H1 (cell line): ENCODE results near the gene FAM53B. TPM values are rescaled to one million over a fixed set of nuclear protein-coding genes. Genes with fewer than 3 reads are reported as not detected.

Source experiments
- HDAC6 ChIP-seq: IDR thresholded peaks from one replicate; pipeline ENCODE4 v1.7.1; 2012; ENCODE audit warnings: low read depth, mild to moderate bottlenecking, inconsistent platforms, low read length, moderate library complexity
- KDM4A ChIP-seq: IDR thresholded peaks from one replicate; pipeline ENCODE4 v1.7.1; 2012; ENCODE audit warnings: low read depth, mild to moderate bottlenecking, moderate library complexity, low read length, inconsistent platforms; ENCODE audit not compliant: severe bottlenecking
- SIX5 ChIP-seq: IDR thresholded peaks from 2 replicates; pipeline ENCODE4 v1.6.1; 2011; ENCODE audit warnings: mild to moderate bottlenecking, low read depth, low read length
- polyA plus RNA-seq, 7 experiments: library from polyadenylated mRNA; depleted of rRNA in 3 of 7; stranded (reverse) in 5 of 7; unstranded in 2 of 7; fragments of >200 nt in 5 of 7; fragments of 200-250 nt in 2 of 7; gene quantifications; 1 replicate in 5 of 7; 2 replicates in 1 of 7; 4 replicates in 1 of 7; pipeline versions ENCODE4 v1.2.1 to v1.2.3, GENCODE V29; 2011 to 2013; ENCODE audit warnings: missing spikeins in 2 of 7, mixed read lengths in 2 of 7
- total RNA-seq: library from RNA; stranded (reverse); fragmentation: NEBNext Ultra II Directional; extraction: Animal tissue kit (Norgen Biotek cat#: 25700); gene quantifications from 2 replicates; pipeline ENCODE4 v1.2.1, GENCODE V29; 2021

The FAM53B gene
- total and polyA plus RNA-seq, 2 of the 8 experiments (the other 6 are each of a cell fraction or from before 2014, with no cell fraction given), result 5.3 to 14.4 TPM

GRCh38 chr10:124665980-124666379, 78.2 kb downstream of the FAM53B start (continued):
- TF ChIP-seq KDM4A (no peak), HDAC6 (no peak), SIX5 (no peak)
